ENCODE measurements around the gene SCRT2.
"Not testable (repeated sequence)": the region's sequence is repeated elsewhere in the genome, so short reads cannot be mapped to it uniquely, and the experiment has no call there.

SCRT2 gene

GRCh38 chr20:701401-702129 is 26.0 kb upstream of the SCRT2 start:
- DNase-seq (ENCODE audit: low spot score): no peak

GRCh38 chr20:699811-700338 is 24.3 kb upstream of the SCRT2 start:
- DNase-seq (ENCODE audit: low spot score): no peak

GRCh38 chr20:699342-699741 is 23.7 kb upstream of the SCRT2 start:
- no peak for DNase-seq (ENCODE audit: low spot score)

- DNase-seq (ENCODE audit: low spot score): no peak
These were observed 22.7 kb upstream of the SCRT2 start for GRCh38 chr20:698276-698675.

GRCh38 chr20:697826-698225 is 22.2 kb upstream of the SCRT2 start:
- DNase-seq (ENCODE audit: low spot score): no peak

GRCh38 chr20:695165-695866 is 19.7 kb upstream of the SCRT2 start:
- no peak for DNase-seq (ENCODE audit: low spot score)

GRCh38 chr20:694496-694895 is 18.9 kb upstream of the SCRT2 start:
- no peak for DNase-seq (ENCODE audit: low spot score)

GRCh38 chr20:693786-694185 is 18.2 kb upstream of the SCRT2 start:
- DNase-seq (ENCODE audit: low spot score): not testable (repeated sequence)

- DNase-seq (ENCODE audit: low spot score): no peak
These were observed 16.4 kb upstream of the SCRT2 start for GRCh38 chr20:692044-692443.

- no peak for DNase-seq (ENCODE audit: low spot score)
These were observed 14.3 kb upstream of the SCRT2 start for GRCh38 chr20:689947-690346.

- DNase-seq (ENCODE audit: low spot score): no peak
These were observed 13.7 kb upstream of the SCRT2 start for GRCh38 chr20:689348-689747.

- no peak for DNase-seq (ENCODE audit: low spot score)
These were observed 13.2 kb upstream of the SCRT2 start for GRCh38 chr20:688809-689212.

- no peak for DNase-seq (ENCODE audit: low spot score)
These were observed 12.0 kb upstream of the SCRT2 start for GRCh38 chr20:687468-688203.

- DNase-seq (ENCODE audit: low spot score): no peak
These were observed 9.2 kb upstream of the SCRT2 start for GRCh38 chr20:684676-685319.

GRCh38 chr20:682123-682522 is 6.5 kb upstream of the SCRT2 start:
- no peak for DNase-seq (ENCODE audit: low spot score)

- no peak for DNase-seq (ENCODE audit: low spot score)
These were observed 5.1 kb upstream of the SCRT2 start for GRCh38 chr20:680638-681187.

GRCh38 chr20:677957-678356 is 2.4 kb upstream of the SCRT2 start:
- no peak for DNase-seq (ENCODE audit: low spot score)

GRCh38 chr20:676967-677366 is 1.4 kb upstream of the SCRT2 start:
- DNase-seq (ENCODE audit: low spot score): no peak

- peak; percentile 71 for DNase-seq (ENCODE audit: low spot score)
These were observed 824 bp upstream of the SCRT2 start for GRCh38 chr20:676315-676937.

GRCh38 chr20:675033-675452 is 559 bp downstream of the SCRT2 start:
- DNase-seq (ENCODE audit: low spot score): no peak

GRCh38 chr20:673603-674001 is 2.0 kb downstream of the SCRT2 start:
- DNase-seq (ENCODE audit: low spot score): no peak
